Activated CD8-positive, alpha-beta memory T cell treated with anti-CD3 and anti-CD28 coated beads, Interleukin-2, amount 50 U/mL, for 48 hours (primary cell): ENCODE measurements around the gene PLA2G5.
"Not testable (repeated sequence)": the region's sequence is repeated elsewhere in the genome, so short reads cannot be mapped to it uniquely, and the experiment has no call there.

Experiments used
- DNase-seq: peaks from one replicate; pipeline ENCODE4 v3.0.0-alpha.2; 2020

Gene PLA2G5

GRCh38 chr1:20123722-20124455 is 53.9 kb downstream of the PLA2G5 start:
- DNase-seq = no peak

DNA sequence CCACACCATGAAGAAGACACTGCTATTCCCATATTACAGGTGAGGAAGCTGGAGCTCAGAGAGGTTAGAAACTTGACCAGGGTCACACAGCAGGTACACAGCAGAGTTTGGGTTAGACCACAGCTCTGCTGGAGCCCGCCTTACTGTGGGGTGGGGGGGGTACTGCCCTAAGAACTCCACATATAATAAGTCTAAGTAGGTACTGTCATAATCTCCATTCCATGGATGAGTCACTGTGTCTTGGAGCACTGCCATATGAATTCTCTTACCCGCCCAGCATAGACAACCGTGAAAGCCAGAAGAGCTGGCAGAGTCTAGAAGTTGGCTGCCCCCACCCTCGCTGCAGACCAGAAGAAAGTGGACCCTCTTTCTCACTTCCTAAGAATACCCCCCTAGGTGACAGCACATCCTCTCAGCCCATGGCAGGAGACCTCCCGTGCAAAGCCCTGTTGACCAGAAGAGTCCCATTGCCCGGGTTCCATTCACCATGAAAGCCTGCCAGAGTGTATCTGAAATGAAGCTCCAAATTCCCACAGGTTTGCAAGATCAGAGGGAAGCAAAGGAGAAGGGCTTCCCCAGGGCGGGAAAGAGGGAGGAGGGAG is 54.6 kb downstream of the PLA2G5 start:
- DNase-seq = no peak

DNA sequence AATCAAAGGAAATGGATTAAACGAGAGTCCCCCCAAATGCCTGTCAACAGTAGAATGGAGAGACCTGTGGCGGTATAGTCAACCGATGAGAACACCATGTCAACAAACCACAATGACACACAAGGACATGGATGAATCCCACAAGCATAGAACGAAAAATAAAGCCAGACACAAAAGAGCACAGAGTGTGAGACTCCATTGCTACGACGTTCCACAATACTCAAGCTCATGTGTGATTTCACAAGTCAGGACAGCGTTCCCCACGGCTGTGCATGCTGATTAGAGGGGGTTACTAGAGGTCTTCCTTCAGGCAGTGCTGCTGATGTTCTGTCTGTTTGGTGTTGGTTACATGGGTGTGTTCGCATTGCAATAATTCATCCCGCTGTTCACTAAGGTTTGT is 55.1 kb downstream of the PLA2G5 start:
- DNase-seq = no peak

- DNase-seq = no peak
Measured at GRCh38 chr1:20126041-20126805, 56.2 kb downstream of the PLA2G5 start.

- no peak for DNase-seq
Measured at GRCh38 chr1:20126806-20127440, 56.9 kb downstream of the PLA2G5 start.

- not testable (repeated sequence) for DNase-seq
Measured at GRCh38 chr1:20130518-20130917, 60.5 kb downstream of the PLA2G5 start.

GRCh38 chr1:20134995-20135394 is 65.0 kb downstream of the PLA2G5 start:
- DNase-seq = no peak

GRCh38 chr1:20136249-20136648 is 66.3 kb downstream of the PLA2G5 start:
- no peak for DNase-seq

GRCh38 chr1:20137055-20137454 is 67.1 kb downstream of the PLA2G5 start:
- no peak for DNase-seq

GRCh38 chr1:20137604-20138003 is 67.6 kb downstream of the PLA2G5 start:
- no peak for DNase-seq

DNA sequence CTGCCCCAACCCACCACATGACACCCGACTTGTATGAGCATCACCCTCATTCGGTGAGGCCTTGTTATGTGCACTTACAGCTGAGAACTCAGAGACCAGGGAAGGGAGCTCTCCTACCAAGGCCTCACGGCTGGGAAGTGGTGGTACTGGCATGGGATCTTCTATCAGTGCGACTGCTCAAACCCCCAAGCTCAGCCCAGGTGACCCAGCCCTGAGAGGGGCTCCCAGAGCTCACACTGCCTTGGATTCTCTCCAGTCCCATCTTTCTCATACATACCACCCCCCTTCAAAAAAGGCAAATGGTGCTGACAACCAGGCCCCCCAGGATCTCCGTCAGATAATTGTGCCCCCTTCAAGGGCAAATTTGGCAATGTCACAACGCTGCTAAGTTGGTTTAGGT is 68.4 kb downstream of the PLA2G5 start:
- DNase-seq = no peak

DNA sequence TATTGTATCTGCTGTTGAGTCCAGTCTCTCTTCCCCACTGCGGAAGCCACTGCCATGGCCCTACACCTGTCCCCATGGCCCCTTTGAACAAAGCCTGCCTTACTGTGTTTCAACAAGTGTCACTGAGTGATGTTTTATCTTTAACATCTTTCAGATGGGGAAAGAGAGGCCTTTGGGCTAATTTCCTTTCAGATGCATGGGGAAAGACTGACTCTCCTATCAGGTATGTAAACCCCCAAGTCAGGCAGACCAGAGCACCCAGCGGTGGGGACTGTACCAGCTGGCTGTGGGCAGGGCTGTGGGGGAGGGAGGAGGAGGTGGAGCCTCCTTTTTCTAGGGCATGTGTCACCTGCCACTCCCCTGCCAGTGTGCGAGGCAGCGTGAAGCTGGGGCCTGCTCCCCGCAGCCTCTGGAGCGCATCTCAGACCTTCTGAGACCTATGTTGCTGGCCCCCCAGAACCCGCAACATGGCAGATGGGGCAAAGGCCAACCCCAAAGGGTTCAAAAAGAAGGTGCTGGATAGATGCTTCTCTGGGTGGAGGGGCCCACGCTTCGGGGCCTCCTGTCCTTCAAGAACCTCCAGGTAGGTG is 69.1 kb downstream of the PLA2G5 start, which contains the start of gene PLA2G2F:
Gene PLA2G2F (plus strand): TSS at position 363 of the 590 bp plus-strand sequence. CDS start 105 bp downstream, at position 468.
- no peak for DNase-seq

DNA sequence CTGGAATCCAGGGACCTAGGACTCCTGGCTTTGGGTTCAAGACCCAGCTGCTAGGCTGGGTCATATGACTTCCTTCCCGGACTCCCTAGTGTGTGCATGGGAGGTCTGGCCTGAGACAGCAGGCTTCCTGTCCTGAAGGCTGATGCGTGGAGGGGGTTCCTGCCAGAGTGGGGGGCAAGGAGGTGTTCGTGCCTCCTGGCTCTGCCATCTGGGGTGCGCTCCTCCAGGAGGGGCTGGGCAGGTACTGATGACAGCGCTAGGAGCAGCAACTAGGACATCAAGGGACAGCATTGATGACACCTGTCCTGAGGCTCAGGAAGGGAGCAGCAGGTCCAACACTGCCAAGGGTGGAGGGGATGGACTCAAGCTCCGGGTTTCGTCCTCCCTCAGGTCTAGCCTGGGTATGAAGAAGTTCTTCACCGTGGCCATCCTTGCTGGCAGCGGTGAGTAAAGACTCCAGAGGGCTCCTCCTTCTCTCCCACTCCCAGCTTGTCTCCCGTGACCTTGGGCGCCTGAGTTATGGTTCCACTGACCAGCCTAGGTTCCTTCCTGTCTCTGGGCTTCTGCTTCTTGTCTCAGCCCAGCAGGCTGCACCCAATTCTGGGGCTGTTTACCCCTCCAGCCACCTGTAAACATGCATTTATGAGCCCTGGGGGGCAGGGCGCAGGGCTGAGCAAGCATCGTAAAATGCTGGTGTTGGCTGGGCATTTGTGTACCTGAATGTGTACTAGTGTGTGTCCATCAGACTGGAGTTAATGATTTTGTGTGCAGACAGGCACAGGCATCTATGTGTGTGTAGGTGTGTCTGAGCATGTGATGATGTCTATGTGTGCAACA is 70.0 kb downstream of the PLA2G5 start:
- no peak for DNase-seq

GRCh38 chr1:20141001-20141400 is 71.0 kb downstream of the PLA2G5 start:
- no peak for DNase-seq

DNA sequence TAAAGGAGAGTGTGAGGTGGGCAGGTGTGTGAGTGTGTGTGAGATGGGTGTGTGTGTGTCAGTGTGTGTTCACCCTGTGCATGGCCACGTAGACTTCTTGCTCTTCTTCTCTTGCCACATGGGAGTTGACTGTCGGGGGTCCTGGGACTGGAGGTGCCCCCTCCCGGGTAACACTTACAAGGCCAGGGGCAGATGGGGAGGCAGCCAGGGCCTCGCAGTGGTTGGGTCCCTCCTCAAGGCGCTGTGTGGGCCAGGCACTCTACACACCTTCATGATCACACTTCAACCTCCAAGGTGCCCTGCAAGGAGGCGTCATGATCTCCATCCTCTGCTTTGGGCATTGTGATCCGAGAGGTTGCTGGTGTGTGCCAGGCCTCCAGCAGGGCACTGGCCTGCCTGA is 71.5 kb downstream of the PLA2G5 start:
- no peak for DNase-seq
